HepG2 (cell line): ENCODE data around the gene ZNF771. TPM values are rescaled to one million over a fixed set of nuclear protein-coding genes. Genes with fewer than 3 reads are reported as not detected.
A peak's percentile ranks its signal among the peaks of the same experiment; 100 is the strongest.

Experiments used
- ARID4A ChIP-seq: sonication (generic); formaldehyde crosslinking; IDR thresholded peaks from 2 replicates; pipeline ENCODE4 v1.5.0; 2020; ENCODE audit warnings: mild to moderate bottlenecking, missing genetic modification reagents, borderline replicate concordance
- CEBPB ChIP-seq: IDR thresholded peaks from 2 replicates; pipeline ENCODE4 v1.6.1; 2011; ENCODE audit warnings: low read depth, low read length, improper control_type of control experiment, borderline replicate concordance
- HINFP ChIP-seq: sonication (generic); formaldehyde crosslinking; IDR thresholded peaks from 2 replicates; pipeline ENCODE4 v1.4.0; 2020; ENCODE audit warnings: low read depth, mild to moderate bottlenecking, missing genetic modification reagents
- HOXA5 ChIP-seq: sonication (generic); formaldehyde crosslinking; IDR thresholded peaks from 2 replicates; pipeline ENCODE4 v1.4.0; 2020; ENCODE audit warnings: missing genetic modification reagents
- KDM5B ChIP-seq: sonication (generic); formaldehyde crosslinking; IDR thresholded peaks from 2 replicates; pipeline ENCODE4 v1.4.0; 2020; ENCODE audit warnings: missing genetic modification reagents, mild to moderate bottlenecking, borderline replicate concordance
- RFX5 ChIP-seq: IDR thresholded peaks from 2 replicates; pipeline ENCODE4 v1.6.1; 2011; ENCODE audit warnings: low read depth, low read length, improper control_type of control experiment
- SATB2 ChIP-seq: sonication (generic); formaldehyde crosslinking; IDR thresholded peaks from 2 replicates; pipeline ENCODE4 v1.5.0; 2020; ENCODE audit warnings: missing genetic modification reagents
- ZFP36L1 ChIP-seq: sonication (generic); formaldehyde crosslinking; IDR thresholded peaks from 2 replicates; pipeline ENCODE4 v1.8.0; 2022; ENCODE audit warnings: mild to moderate bottlenecking, missing genetic modification reagents, moderate library complexity
- ZNF160 ChIP-seq: sonication (generic); formaldehyde crosslinking; IDR thresholded peaks from 2 replicates; pipeline ENCODE4 v1.8.0; 2022; ENCODE audit warnings: mild to moderate bottlenecking, inconsistent platforms, missing genetic modification reagents
- ZNF414 ChIP-seq: sonication (generic); formaldehyde crosslinking; IDR thresholded peaks from 2 replicates; pipeline ENCODE4 v1.5.0; 2020; ENCODE audit warnings: missing genetic modification reagents
- ZNF547 ChIP-seq: sonication (generic); formaldehyde crosslinking; IDR thresholded peaks from 2 replicates; pipeline ENCODE4 v1.5.1; 2020; ENCODE audit warnings: mild to moderate bottlenecking, missing genetic modification reagents
- ZNF562 ChIP-seq: sonication (generic); formaldehyde crosslinking; IDR thresholded peaks from 2 replicates; pipeline ENCODE4 v1.8.0; 2022; ENCODE audit warnings: missing genetic modification reagents, borderline replicate concordance
- ZSCAN22 ChIP-seq: sonication (generic); formaldehyde crosslinking; IDR thresholded peaks from 2 replicates; pipeline ENCODE4 v1.4.0; 2020; ENCODE audit warnings: mild to moderate bottlenecking, missing genetic modification reagents
- polyA plus RNA-seq, 8 experiments: library from polyadenylated mRNA; depleted of rRNA in 3 of 8; stranded (reverse) in 7 of 8; unstranded in 1 of 8; fragments of >200 nt; fragmentation: Illumina TruSeq in 4 of 8; extraction: Trizol in 4 of 8; gene quantifications; 2 replicates each; pipeline versions ENCODE4 v1.2.1 to v1.2.3, GENCODE V29; 2011 to 2016; ENCODE audit warnings: low read depth in 4 of 8, missing spikeins in 1 of 8, mixed read lengths in 1 of 8; ENCODE audit not compliant: insufficient read depth in 1 of 8
- total RNA-seq, 5 experiments: library from RNA; depleted of rRNA; stranded (reverse); fragments of >200 nt; fragmentation: Illumina TruSeq; extraction: Trizol; gene quantifications; 2 replicates each; pipeline ENCODE4 v1.2.3, GENCODE V29; 2016; ENCODE audit warnings: low read depth in 1 of 5
- TF ChIP-seq, protein P1 (sequence below): sonication (generic); formaldehyde crosslinking; IDR thresholded peaks from 2 replicates; pipeline ENCODE4 v1.5.1; 2020; ENCODE audit warnings: mild to moderate bottlenecking, missing genetic modification reagents, borderline replicate concordance

The ZNF771 gene
- total and polyA plus RNA-seq, 2 of the 13 experiments (the other 11 are each of a cell fraction or from before 2014, with no cell fraction given), result 5.0 to 11.8 TPM

GRCh38 chr16:30445408-30446202 lies 38.2 kb downstream of the ZNF771 start, which contains the start of gene SEPHS2 (continued):
- peak; percentile 81 for TF ChIP-seq ARID4A (CRISPR knock-in tag)
- TF ChIP-seq HINFP (CRISPR knock-in tag), result 0 out of 2 replicates have a peak, but pooled peaks have one; percentile 59
- no peak for TF ChIP-seq ZNF562 (CRISPR knock-in tag)
- 0 out of 2 replicates have a peak, but pooled peaks have one; percentile 22 for TF ChIP-seq SATB2
- no peak for TF ChIP-seq RFX5
- peak; percentile 87 for TF ChIP-seq KDM5B
- TF ChIP-seq ZNF547 (CRISPR knock-in tag), result peak; percentile 31; the same call in 1 of the 2 replicates
- TF ChIP-seq CEBPB, result peak; percentile 96
- TF ChIP-seq ZNF414 (CRISPR knock-in tag), result peak; percentile 79; the same call in 1 of the 2 replicates
- peak; percentile 81 for TF ChIP-seq HOXA5 (CRISPR knock-in tag)
- TF ChIP-seq ZSCAN22 (CRISPR knock-in tag), result 0 out of 2 replicates have a peak, but pooled peaks have one; percentile 56
- 0 out of 2 replicates have a peak, but pooled peaks have one; percentile 27 for TF ChIP-seq ZNF160
- peak; percentile 72; the same call in 1 of the 2 replicates for TF ChIP-seq ZFP36L1
- TF ChIP-seq, protein P1, sequence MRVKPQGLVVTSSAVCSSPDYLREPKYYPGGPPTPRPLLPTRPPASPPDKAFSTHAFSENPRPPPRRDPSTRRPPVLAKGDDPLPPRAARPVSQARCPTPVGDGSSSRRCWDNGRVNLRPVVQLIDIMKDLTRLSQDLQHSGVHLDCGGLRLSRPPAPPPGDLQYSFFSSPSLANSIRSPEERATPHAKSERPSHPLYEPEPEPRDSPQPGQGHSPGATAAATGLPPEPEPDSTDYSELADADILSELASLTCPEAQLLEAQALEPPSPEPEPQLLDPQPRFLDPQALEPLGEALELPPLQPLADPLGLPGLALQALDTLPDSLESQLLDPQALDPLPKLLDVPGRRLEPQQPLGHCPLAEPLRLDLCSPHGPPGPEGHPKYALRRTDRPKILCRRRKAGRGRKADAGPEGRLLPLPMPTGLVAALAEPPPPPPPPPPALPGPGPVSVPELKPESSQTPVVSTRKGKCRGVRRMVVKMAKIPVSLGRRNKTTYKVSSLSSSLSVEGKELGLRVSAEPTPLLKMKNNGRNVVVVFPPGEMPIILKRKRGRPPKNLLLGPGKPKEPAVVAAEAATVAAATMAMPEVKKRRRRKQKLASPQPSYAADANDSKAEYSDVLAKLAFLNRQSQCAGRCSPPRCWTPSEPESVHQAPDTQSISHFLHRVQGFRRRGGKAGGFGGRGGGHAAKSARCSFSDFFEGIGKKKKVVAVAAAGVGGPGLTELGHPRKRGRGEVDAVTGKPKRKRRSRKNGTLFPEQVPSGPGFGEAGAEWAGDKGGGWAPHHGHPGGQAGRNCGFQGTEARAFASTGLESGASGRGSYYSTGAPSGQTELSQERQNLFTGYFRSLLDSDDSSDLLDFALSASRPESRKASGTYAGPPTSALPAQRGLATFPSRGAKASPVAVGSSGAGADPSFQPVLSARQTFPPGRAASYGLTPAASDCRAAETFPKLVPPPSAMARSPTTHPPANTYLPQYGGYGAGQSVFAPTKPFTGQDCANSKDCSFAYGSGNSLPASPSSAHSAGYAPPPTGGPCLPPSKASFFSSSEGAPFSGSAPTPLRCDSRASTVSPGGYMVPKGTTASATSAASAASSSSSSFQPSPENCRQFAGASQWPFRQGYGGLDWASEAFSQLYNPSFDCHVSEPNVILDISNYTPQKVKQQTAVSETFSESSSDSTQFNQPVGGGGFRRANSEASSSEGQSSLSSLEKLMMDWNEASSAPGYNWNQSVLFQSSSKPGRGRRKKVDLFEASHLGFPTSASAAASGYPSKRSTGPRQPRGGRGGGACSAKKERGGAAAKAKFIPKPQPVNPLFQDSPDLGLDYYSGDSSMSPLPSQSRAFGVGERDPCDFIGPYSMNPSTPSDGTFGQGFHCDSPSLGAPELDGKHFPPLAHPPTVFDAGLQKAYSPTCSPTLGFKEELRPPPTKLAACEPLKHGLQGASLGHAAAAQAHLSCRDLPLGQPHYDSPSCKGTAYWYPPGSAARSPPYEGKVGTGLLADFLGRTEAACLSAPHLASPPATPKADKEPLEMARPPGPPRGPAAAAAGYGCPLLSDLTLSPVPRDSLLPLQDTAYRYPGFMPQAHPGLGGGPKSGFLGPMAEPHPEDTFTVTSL, result no peak
